Erythroblast (primary cell): ENCODE results near the gene LRRC70.
"Not testable (repeated sequence)": the region's sequence is repeated elsewhere in the genome, so short reads cannot be mapped to it uniquely, and the experiment has no call there.

ENCODE experiments used
- DNase-seq, 2 experiments: peaks; one replicate each; lab custom pipeline; 2025; lab: John Stamatoyannopoulos, UW
- GATA1 ChIP-seq: IDR thresholded peaks from 2 replicates; pipeline ENCODE4 v1.6.1; 2011; ENCODE audit warnings: low read depth, mild to moderate bottlenecking, control low read depth, low read length, moderate library complexity
- POLR2A ChIP-seq: IDR thresholded peaks from 2 replicates; pipeline ENCODE4 v1.6.1; 2011; ENCODE audit warnings: mild to moderate bottlenecking, low read length

Gene LRRC70

DNA sequence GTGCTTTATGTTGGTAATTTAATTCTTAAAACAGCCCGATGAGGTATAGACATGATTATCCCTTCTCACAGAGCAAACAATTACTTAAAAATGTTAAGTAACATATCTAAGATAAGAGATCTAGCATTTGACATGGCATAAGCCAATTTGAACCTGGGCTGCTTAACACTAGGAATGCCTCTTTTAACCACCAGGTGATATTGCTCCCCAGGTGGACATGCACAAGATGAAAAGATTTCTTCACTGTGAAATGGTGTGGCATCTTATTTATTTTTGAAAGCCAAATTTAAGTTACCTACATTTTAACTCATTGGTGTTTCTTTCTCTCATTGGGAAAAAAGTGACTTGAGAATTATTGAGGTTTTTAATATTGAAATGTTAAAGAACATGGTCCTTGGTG, 15.8 kb upstream of the LRRC70 start:
- TF ChIP-seq GATA1 (no peak), POLR2A (no peak)
- no peak for DNase-seq

GRCh38 chr5:62564101-62564500, 14.5 kb upstream of the LRRC70 start:
- no peak for DNase-seq
- TF ChIP-seq GATA1 (no peak), POLR2A (no peak)

DNA sequence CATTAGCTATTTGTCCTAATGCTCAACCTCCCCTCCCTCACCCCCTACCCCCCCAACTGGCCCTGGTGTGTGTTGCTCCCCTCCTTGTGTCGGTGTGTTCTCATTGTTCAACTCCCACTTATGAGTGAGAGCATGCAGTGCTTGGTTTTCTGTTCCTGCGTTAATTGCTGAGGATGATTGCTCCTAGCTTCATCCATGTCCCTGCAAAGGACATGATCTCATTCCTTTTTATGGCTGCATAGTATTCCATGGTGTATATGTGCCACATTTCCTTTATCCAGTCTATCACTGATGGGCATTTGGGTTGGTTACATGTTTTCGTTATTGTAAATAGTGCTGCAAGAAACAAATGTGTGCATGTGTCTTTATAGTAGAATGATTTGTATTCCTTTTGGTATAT, 12.9 kb upstream of the LRRC70 start:
- DNase-seq: not testable (repeated sequence)

DNA sequence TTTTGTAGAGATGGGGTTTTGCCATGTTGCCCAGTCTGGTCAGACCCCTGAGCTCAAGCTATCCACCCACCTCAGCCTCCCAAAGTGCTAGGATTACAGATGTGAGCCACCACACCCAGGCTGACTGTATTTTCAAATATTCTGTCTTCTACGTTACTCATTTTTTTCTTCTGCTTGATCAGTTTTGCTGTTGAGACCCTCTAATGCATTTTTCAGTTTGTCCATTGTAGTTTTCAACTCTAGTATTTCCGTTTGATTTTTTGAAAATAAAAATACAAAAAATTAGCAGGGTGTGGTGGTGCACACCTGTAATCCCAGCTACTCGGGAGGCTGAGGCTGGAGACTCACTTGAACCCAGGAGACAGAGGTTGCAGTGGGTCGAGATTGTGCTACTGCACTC, 10.5 kb upstream of the LRRC70 start:
- DNase-seq: no peak
- TF ChIP-seq GATA1 (no peak), POLR2A (no peak)

- DNase-seq: no peak
- TF ChIP-seq GATA1 (no peak), POLR2A (no peak)
These were observed 9.7 kb upstream of the LRRC70 start for GRCh38 chr5:62568800-62569432.

GRCh38 chr5:62569470-62569869, 9.1 kb upstream of the LRRC70 start:
- TF ChIP-seq GATA1 (no peak), POLR2A (no peak)
- no peak for DNase-seq

DNA sequence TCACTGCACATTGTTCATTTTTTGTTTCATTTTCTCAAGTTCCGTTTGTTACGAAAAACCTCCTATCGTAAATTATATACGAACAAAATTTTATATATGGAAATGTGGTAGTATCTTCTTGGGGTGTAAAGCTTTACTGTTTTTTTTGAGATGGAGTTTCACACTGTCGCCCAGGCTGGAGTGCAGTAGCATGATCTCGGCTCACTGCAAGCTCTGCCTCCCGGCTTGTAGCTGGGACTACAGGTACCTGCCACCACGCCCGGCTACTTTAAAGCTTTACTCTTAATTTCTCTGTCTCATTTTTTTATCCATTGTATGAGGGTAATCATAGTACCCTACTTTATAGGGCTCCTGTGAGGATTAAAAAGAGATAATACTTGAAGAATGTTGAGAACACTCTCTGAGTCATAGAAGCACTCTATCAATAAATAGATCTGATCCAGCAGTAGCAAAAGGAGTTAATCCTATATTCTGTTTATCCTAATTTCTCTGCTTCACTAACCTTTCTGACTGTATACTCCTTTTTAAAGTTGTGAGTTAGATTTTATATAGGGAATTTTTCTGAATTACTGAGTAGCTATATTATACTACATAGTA, 5.6 kb upstream of the LRRC70 start:
- no peak for TF ChIP-seq POLR2A
- TF ChIP-seq GATA1: no peak
- DNase-seq: no peak

DNA sequence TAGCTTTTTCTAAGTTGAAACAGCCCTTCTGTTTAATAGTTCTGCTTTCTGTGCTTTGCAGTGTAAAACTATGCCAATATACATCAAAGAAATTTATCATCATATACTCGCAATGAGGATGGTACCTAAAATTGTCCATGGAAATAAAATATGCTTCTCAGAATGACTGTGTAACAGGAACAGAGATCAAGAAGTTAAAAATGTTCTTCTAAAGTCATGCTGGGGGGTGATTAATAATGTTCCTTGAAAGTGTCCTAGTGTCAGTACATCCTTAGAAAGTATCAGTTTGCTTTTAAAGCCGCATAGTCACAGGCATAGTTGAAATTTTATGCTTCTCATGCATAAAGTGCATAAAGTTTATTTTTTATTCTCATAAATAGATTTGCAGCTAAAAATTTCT, 4.0 kb upstream of the LRRC70 start:
- TF ChIP-seq GATA1: no peak
- TF ChIP-seq POLR2A: no peak

DNA sequence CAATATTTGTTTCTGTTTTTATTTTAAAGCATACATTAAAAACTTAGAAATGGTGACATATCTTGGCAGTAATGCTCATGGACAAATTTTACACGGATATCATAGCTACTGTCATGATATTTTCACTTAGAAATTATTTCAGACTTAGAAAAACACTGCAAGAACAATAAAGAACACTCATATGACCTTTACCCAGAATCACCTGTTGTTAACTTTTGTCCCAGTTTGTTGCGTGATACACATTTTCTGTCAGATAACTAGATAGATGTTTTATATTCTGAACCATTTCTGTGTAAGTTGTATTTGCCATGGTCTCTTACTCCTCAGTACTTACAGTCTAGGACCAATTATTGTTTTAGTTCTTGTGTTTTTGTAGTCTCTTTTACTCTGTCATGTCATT, 3.6 kb upstream of the LRRC70 start:
- no peak for DNase-seq
- TF ChIP-seq POLR2A (no peak), GATA1 (no peak)

More for the DNA sequence above, 4.0 kb upstream of the LRRC70 start:
- DNase-seq: no peak

DNA sequence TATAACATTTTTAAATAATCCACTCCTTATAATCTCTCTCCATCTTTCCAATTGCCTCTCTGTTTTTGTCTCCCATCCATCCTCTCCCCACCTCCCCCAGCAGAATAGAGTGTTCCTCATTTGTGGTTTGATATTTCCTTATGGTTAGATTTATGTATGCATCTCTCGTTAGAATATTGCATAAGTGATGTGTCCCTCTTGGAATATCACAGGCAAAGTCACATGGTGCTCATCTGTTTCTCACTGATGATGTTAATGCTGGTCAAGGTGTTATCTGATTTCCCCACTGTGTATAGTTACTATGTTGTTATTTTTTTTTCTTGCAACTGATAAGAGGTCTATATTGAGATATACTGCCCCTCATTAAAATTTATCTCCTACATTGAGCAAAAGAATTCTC, 3.1 kb upstream of the LRRC70 start:
- peak; percentile 13 to 45 for DNase-seq
- TF ChIP-seq POLR2A (no peak), GATA1 (no peak)

DNA sequence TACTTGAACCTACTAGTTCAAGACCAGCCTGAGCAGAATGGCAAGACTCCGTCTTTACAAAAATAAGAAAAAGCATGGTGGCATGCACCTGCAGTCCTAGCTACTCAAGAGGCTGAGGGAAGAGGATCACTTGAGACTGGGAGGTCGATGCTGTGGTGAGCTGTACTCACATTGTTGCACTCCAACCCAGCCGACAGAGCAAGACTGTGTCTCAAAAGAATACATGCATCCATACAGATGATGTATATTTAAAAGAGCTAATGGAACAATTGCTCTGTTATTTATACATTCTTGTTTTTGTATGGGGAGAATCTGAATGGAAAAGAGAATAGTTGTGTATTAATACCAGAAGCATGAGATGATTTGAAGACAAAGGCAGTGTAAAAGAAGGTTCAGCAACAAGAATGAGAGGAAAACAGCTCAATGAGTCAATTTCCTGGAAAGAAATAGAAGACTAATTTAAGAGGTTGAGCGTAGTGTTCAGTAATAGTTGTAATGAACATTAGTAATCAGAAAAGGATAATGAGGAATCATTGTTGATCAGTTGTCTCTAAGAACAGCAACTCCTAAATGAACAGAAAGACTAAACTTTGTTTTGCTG, 1.9 kb upstream of the LRRC70 start:
- no peak for TF ChIP-seq GATA1
- no peak for TF ChIP-seq POLR2A
- DNase-seq: no peak

GRCh38 chr5:62577488-62577887, 1.1 kb upstream of the LRRC70 start:
- no peak for DNase-seq
- TF ChIP-seq POLR2A: no peak
- TF ChIP-seq GATA1: no peak

GRCh38 chr5:62579761-62580160, 1.1 kb downstream of the LRRC70 start:
- TF ChIP-seq POLR2A (no peak), GATA1 (no peak)

GRCh38 chr5:62581836-62582597, 3.4 kb downstream of the LRRC70 start:
- no peak for TF ChIP-seq POLR2A
- no peak for TF ChIP-seq GATA1
- DNase-seq: peak in 1 of 2 experiments; percentile 27

More at GRCh38 chr5:62579761-62580160, 1.1 kb downstream of the LRRC70 start:
- no peak for DNase-seq

GRCh38 chr5:62584391-62584790, 5.8 kb downstream of the LRRC70 start:
- DNase-seq: peak in 1 of 2 experiments; percentile 49
- TF ChIP-seq POLR2A (no peak), GATA1 (no peak)
